GM12891 (cell line): ENCODE data around the gene GABRP.

Experiments used
- POLR2A ChIP-seq: IDR thresholded peaks from 2 replicates; pipeline ENCODE4 v1.6.1; 2011; ENCODE audit warnings: low read depth, low read length, control low read depth
- SPI1 ChIP-seq: IDR thresholded peaks from 2 replicates; pipeline ENCODE4 v1.6.1; 2011; ENCODE audit warnings: low read depth, low read length, control low read depth

DNA sequence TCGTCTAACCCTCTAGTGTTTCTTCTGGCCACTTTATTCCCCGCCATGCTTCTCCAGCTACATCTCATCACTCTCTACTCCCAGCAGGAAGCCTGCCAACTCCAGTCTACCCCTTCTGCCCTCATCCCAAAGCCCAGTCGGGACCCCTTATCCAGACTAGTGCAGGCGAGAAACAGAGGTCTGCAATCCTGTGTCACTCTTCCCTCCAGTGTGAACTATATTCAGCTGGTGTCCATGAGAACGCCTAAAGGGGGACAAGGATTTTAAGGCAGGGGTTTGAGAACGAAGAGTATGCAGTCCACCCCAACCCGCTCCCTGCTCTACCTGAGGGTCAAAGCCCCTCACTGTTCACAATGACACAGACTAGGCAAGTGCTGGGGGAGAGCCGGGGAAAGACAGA is 41.7 kb upstream of the GABRP start:
- TF ChIP-seq SPI1 (no peak), POLR2A (no peak)
